H1 (cell line): ENCODE results near the gene WDR31.

Experiments
- BCL11A ChIP-seq, 2 experiments: IDR thresholded peaks; one replicate each; pipeline ENCODE4 v1.6.1; 2011; ENCODE audit warnings: low read depth in 2 of 2, low read length in 2 of 2, mild to moderate bottlenecking in 2 of 2
- BRCA1 ChIP-seq: IDR thresholded peaks from 2 replicates; pipeline ENCODE4 v1.6.1; 2012; ENCODE audit warnings: low read depth, low read length, improper control_type of control experiment
- EGR1 ChIP-seq: IDR thresholded peaks from 2 replicates; pipeline ENCODE4 v1.6.1; 2011; ENCODE audit warnings: low read depth, low read length, borderline replicate concordance
- GABPA ChIP-seq: IDR thresholded peaks from 2 replicates; pipeline ENCODE4 v1.6.1; 2011; ENCODE audit warnings: mild to moderate bottlenecking, low read length, moderate library complexity, borderline replicate concordance; ENCODE audit not compliant: insufficient read depth
- JUND ChIP-seq: IDR thresholded peaks from 2 replicates; pipeline ENCODE4 v1.6.1; 2011; ENCODE audit warnings: mild to moderate bottlenecking, improper control_type of control experiment, low read length
- KDM5A ChIP-seq: fragments of 200-600 bp; IDR thresholded peaks from 2 replicates; pipeline ENCODE4 v1.7.1; 2012; ENCODE audit warnings: mild to moderate bottlenecking, low read length, inconsistent platforms, mixed read lengths
- MAFK ChIP-seq: IDR thresholded peaks from 2 replicates; pipeline ENCODE4 v1.6.1; 2012; ENCODE audit warnings: low read depth, mild to moderate bottlenecking, improper control_type of control experiment, low read length
- POLR2A ChIP-seq, 2 experiments: IDR thresholded peaks; 1 replicate in 1 of 2; 2 replicates in 1 of 2; pipeline ENCODE4 v1.6.1; 2011; ENCODE audit warnings: low read depth in 2 of 2, low read length in 2 of 2, mild to moderate bottlenecking in 2 of 2; ENCODE audit errors: control extremely low read depth in 1 of 2
- POLR2AphosphoS5 ChIP-seq: IDR thresholded peaks from 2 replicates; pipeline ENCODE4 v1.6.1; 2011; ENCODE audit warnings: low read depth, low read length
- RAD21 ChIP-seq, 2 experiments: IDR thresholded peaks in 1 of 2; conservative IDR thresholded peaks in 1 of 2; 2 replicates each; pipeline ENCODE4 v1.6.1; 2011; ENCODE audit warnings: low read depth in 2 of 2, low read length in 2 of 2, improper control_type of control experiment in 1 of 2, inconsistent platforms in 1 of 2, mild to moderate bottlenecking in 1 of 2, moderate library complexity in 1 of 2
- RNF2 ChIP-seq: fragments of 200-900, 300-1000 bp; sonication (generic); IDR thresholded peaks from 2 replicates; pipeline ENCODE4 v1.7.1; 2016; ENCODE audit warnings: borderline replicate concordance, low read depth, mild to moderate bottlenecking, antibody characterized with exemption, low read length; ENCODE audit not compliant: poor library complexity, severe bottlenecking; ENCODE audit errors: missing control alignments
- SRF ChIP-seq: IDR thresholded peaks from 2 replicates; pipeline ENCODE4 v1.6.1; 2011; ENCODE audit warnings: mild to moderate bottlenecking, low read depth, low read length, moderate library complexity
- TF ChIP-seq, protein P1 (sequence below), 3 experiments: IDR thresholded peaks; 1 replicate in 2 of 3; 2 replicates in 1 of 3; pipeline versions ENCODE4 v1.5.1 to v1.6.1; 2011; ENCODE audit warnings: low read length in 3 of 3, mild to moderate bottlenecking in 3 of 3, inconsistent platforms in 2 of 3, low read depth in 1 of 3, moderate library complexity in 1 of 3; ENCODE audit not compliant: insufficient read depth in 1 of 3; ENCODE audit errors: control extremely low read depth in 1 of 3

- TF ChIP-seq, protein P1, sequence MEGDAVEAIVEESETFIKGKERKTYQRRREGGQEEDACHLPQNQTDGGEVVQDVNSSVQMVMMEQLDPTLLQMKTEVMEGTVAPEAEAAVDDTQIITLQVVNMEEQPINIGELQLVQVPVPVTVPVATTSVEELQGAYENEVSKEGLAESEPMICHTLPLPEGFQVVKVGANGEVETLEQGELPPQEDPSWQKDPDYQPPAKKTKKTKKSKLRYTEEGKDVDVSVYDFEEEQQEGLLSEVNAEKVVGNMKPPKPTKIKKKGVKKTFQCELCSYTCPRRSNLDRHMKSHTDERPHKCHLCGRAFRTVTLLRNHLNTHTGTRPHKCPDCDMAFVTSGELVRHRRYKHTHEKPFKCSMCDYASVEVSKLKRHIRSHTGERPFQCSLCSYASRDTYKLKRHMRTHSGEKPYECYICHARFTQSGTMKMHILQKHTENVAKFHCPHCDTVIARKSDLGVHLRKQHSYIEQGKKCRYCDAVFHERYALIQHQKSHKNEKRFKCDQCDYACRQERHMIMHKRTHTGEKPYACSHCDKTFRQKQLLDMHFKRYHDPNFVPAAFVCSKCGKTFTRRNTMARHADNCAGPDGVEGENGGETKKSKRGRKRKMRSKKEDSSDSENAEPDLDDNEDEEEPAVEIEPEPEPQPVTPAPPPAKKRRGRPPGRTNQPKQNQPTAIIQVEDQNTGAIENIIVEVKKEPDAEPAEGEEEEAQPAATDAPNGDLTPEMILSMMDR (IDR thresholded peaks at IDR 0.05; ENCODE audit: control extremely low read depth in 1 of 3, insufficient read depth in 1 of 3, low read depth in 1 of 3, low read length in 3 of 3), result no peak
- no peak for TF ChIP-seq KDM5A
- no peak for TF ChIP-seq RNF2
- no peak for TF ChIP-seq SRF
- TF ChIP-seq BCL11A (IDR thresholded peaks at IDR 0.05; ENCODE audit: low read depth in 2 of 2, low read length in 2 of 2), result no peak
- TF ChIP-seq MAFK, result no peak
- no peak for TF ChIP-seq POLR2AphosphoS5
- no peak for TF ChIP-seq POLR2A (IDR thresholded peaks at IDR 0.05; ENCODE audit: control extremely low read depth in 1 of 2, low read depth in 2 of 2, low read length in 2 of 2)
- TF ChIP-seq BRCA1, result no peak
- no peak for TF ChIP-seq JUND
- no peak for TF ChIP-seq RAD21 (IDR thresholded peaks at IDR 0.05 in 1 of 2, conservative IDR thresholded peaks at IDR 0.05 in 1 of 2; ENCODE audit: low read depth in 2 of 2, low read length in 2 of 2)
- no peak for TF ChIP-seq EGR1
- no peak for TF ChIP-seq GABPA
Observed at GRCh38 chr9:113311961-113312360, 28.1 kb downstream of the WDR31 start.
